GM18502 (cell line): Measurements from ENCODE around the gene SDK1.
"Not testable (repeated sequence)": the region's sequence is repeated elsewhere in the genome, so short reads cannot be mapped to it uniquely, and the experiment has no call there.

Source experiments
- ATAC-seq: cut with Tn5 transposase; IDR thresholded peaks from one replicate; pipeline ENCODE4 v1.9.1; 2021; ENCODE audit warnings: mild to moderate bottlenecking; ENCODE audit not compliant: unreplicated experiment, poor library complexity

SDK1 gene

GRCh38 chr7:4215176-4215720 is 914.2 kb downstream of the SDK1 start:
- no peak for ATAC-seq

- ATAC-seq: no peak
Observed at GRCh38 chr7:4216016-4216415, 915.0 kb downstream of the SDK1 start.

- ATAC-seq: not testable (repeated sequence)
Observed at GRCh38 chr7:4217126-4217660, 916.1 kb downstream of the SDK1 start.

GRCh38 chr7:4218481-4218880 is 917.4 kb downstream of the SDK1 start:
- no peak for ATAC-seq

GRCh38 chr7:4220011-4220410 is 919.0 kb downstream of the SDK1 start:
- ATAC-seq: no peak

- ATAC-seq: no peak
Observed at GRCh38 chr7:4221043-4221442, 920.0 kb downstream of the SDK1 start.

GRCh38 chr7:4222676-4223075 is 921.6 kb downstream of the SDK1 start:
- ATAC-seq: no peak

- ATAC-seq: no peak
Observed at GRCh38 chr7:4225361-4225771, 924.3 kb downstream of the SDK1 start.

GRCh38 chr7:4225881-4226523 is 925.0 kb downstream of the SDK1 start:
- ATAC-seq: no peak

- ATAC-seq: no peak
Observed at GRCh38 chr7:4226524-4226882, 925.5 kb downstream of the SDK1 start.

GRCh38 chr7:4227105-4228010 is 926.3 kb downstream of the SDK1 start:
- ATAC-seq: no peak

GRCh38 chr7:4230352-4230751 is 929.3 kb downstream of the SDK1 start:
- ATAC-seq: no peak

GRCh38 chr7:4233146-4233545 is 932.1 kb downstream of the SDK1 start:
- no peak for ATAC-seq

- no peak for ATAC-seq
Observed at GRCh38 chr7:4233621-4234497, 932.8 kb downstream of the SDK1 start.

GRCh38 chr7:4234498-4234855 is 933.4 kb downstream of the SDK1 start:
- ATAC-seq: no peak

- no peak for ATAC-seq
Observed at GRCh38 chr7:4234886-4235285, 933.8 kb downstream of the SDK1 start.

- ATAC-seq: no peak
Observed at GRCh38 chr7:4235596-4235995, 934.5 kb downstream of the SDK1 start.

- ATAC-seq: no peak
Observed at GRCh38 chr7:4236389-4236788, 935.3 kb downstream of the SDK1 start.

- ATAC-seq: not testable (repeated sequence)
Observed at GRCh38 chr7:4236873-4237272, 935.8 kb downstream of the SDK1 start.
